Endothelial cell of umbilical vein (primary cell): Measurements from ENCODE around the gene GLIPR1L2. TPM values are rescaled to one million over a fixed set of nuclear protein-coding genes. Genes with fewer than 3 reads are reported as not detected.
"Not testable (repeated sequence)": the region's sequence is repeated elsewhere in the genome, so short reads cannot be mapped to it uniquely, and the experiment has no call there.

ENCODE experiments used
- BruUV-seq: library from RNA; stranded (reverse); fragments of 400-500 nt; replicated peaks from 2 replicates; lab custom pipeline; 2021; lab: Mats Ljungman, UMichigan
- CTCF ChIA-PET: fragments of 300-600, 350-600 bp; sonication (Branson Sonifier 250); formaldehyde crosslinking; loops from one replicate; lab custom pipeline; 2021; ENCODE audit warnings: antibody characterized with exemption, inconsistent platforms; lab: Charles Lee
- POLR2A ChIA-PET: fragments of 300-600, 350-600 bp; sonication (Branson Sonifier 250); formaldehyde crosslinking; loops from one replicate; lab custom pipeline; 2021; ENCODE audit warnings: antibody characterized with exemption, inconsistent platforms; lab: Charles Lee
- DNase-seq: peaks from one replicate; pipeline ENCODE4 v3.0.0-alpha.2; 2011; ENCODE audit warnings: low read depth, low spot score
- FAIRE-seq: peaks from 2 replicates; lab custom pipeline; 2011; peaks lifted over from hg19 to GRCh38; lab: Jason Lieb, UNC
- H2AFZ ChIP-seq: 2 replicates; pipeline ENCODE4 v1.6.0; 2012; ENCODE audit warnings: low read depth, low read length, control low read depth, inconsistent platforms
- H3K27ac ChIP-seq: 2 replicates; pipeline ENCODE4 v1.5.1; 2011; ENCODE audit warnings: low read depth, mild to moderate bottlenecking, control low read depth, low read length, moderate library complexity; ENCODE audit not compliant: insufficient read depth
- H3K27me3 ChIP-seq, 2 experiments: 2 replicates each; pipeline versions ENCODE4 v1.6.0 to v1.6.1; 2011; ENCODE audit warnings: low read length in 2 of 2, mixed read lengths in 1 of 2; ENCODE audit not compliant: control insufficient read depth in 2 of 2, insufficient read depth in 2 of 2
- H3K36me3 ChIP-seq, 2 experiments: 2 replicates in 1 of 2; 3 replicates in 1 of 2; pipeline ENCODE4 v1.5.1; 2011; ENCODE audit warnings: low read length in 2 of 2, mild to moderate bottlenecking in 1 of 2, moderate library complexity in 1 of 2; ENCODE audit not compliant: control insufficient read depth in 2 of 2, insufficient read depth in 2 of 2; ENCODE audit errors: extremely low read depth in 1 of 2
- H3K4me1 ChIP-seq: 3 replicates; pipeline ENCODE4 v1.5.1; 2011; ENCODE audit warnings: mild to moderate bottlenecking, low read length; ENCODE audit not compliant: control insufficient read depth, insufficient read depth; ENCODE audit errors: extremely low read depth
- H3K4me2 ChIP-seq: 2 replicates; pipeline ENCODE4 v1.6.1; 2011; ENCODE audit warnings: low read length, control low read depth, mixed read lengths; ENCODE audit not compliant: insufficient read depth
- H3K4me3 ChIP-seq, 3 experiments: fragments of 200-600 bp in 1 of 3; sonication (generic), shearing (Covaris generic) in 1 of 3; replicated peaks in 1 of 3; 2 replicates each; pipeline ENCODE4 v1.5.1; 2011 to 2016; ENCODE audit warnings: control low read depth in 3 of 3, low read length in 3 of 3, mild to moderate bottlenecking in 2 of 3, inconsistent platforms in 1 of 3, low read depth in 1 of 3, moderate library complexity in 1 of 3; ENCODE audit not compliant: insufficient read depth in 1 of 3
- H3K79me2 ChIP-seq: 2 replicates; pipeline ENCODE4 v1.6.0; 2012; ENCODE audit warnings: low read length, inconsistent platforms; ENCODE audit not compliant: control insufficient read depth, insufficient read depth
- H3K9ac ChIP-seq: replicated peaks from 2 replicates; pipeline ENCODE3; 2011; ENCODE audit warnings: low read length, control low read depth; ENCODE audit not compliant: insufficient read depth; ENCODE audit errors: extremely low read depth
- H3K9me1 ChIP-seq: replicated peaks from 3 replicates; pipeline ENCODE4 v1.6.0; 2011; ENCODE audit warnings: mild to moderate bottlenecking, low read length; ENCODE audit not compliant: control insufficient read depth, insufficient read depth; ENCODE audit errors: extremely low read depth
- H3K9me3 ChIP-seq: replicated peaks from 2 replicates; pipeline ENCODE4 v1.5.1; 2012; ENCODE audit warnings: low read length, inconsistent platforms; ENCODE audit not compliant: control insufficient read depth, insufficient read depth
- H4K20me1 ChIP-seq: replicated peaks from 2 replicates; pipeline ENCODE3; 2011; ENCODE audit warnings: mild to moderate bottlenecking, low read length; ENCODE audit not compliant: control insufficient read depth, insufficient read depth; ENCODE audit errors: extremely low read depth
- CTCF ChIP-seq, 2 donors: IDR thresholded peaks; 1 replicate in 1 of 2; 2 replicates in 1 of 2; pipeline ENCODE4 v1.5.1; 2011; ENCODE audit warnings: low read length in 2 of 2, mild to moderate bottlenecking in 2 of 2, moderate library complexity in 2 of 2, control low read depth in 1 of 2, inconsistent platforms in 1 of 2, low read depth in 1 of 2; ENCODE audit not compliant: insufficient read depth in 1 of 2; ENCODE audit errors: extremely low read depth in 1 of 2
- EZH2 ChIP-seq: IDR thresholded peaks from 2 replicates; pipeline ENCODE4 v1.6.1; 2012; ENCODE audit warnings: borderline replicate concordance, low read depth, mild to moderate bottlenecking, moderate library complexity, low read length, inconsistent platforms; ENCODE audit not compliant: severe bottlenecking
- FOS ChIP-seq: IDR thresholded peaks from 2 replicates; pipeline ENCODE4 v1.6.1; 2011; ENCODE audit warnings: mild to moderate bottlenecking, low read length, moderate library complexity, borderline replicate concordance; ENCODE audit not compliant: insufficient read depth
- GATA2 ChIP-seq: IDR thresholded peaks from 2 replicates; pipeline ENCODE4 v1.7.0; 2011; ENCODE audit warnings: low read depth, mild to moderate bottlenecking, moderate library complexity, mixed read lengths, low read length; ENCODE audit not compliant: insufficient read length, insufficient read depth
- JUN ChIP-seq: IDR thresholded peaks from 2 replicates; pipeline ENCODE4 v1.6.1; 2011; ENCODE audit warnings: borderline replicate concordance, low read depth; ENCODE audit not compliant: insufficient read length, insufficient read depth
- MAX ChIP-seq: IDR thresholded peaks from 2 replicates; pipeline ENCODE4 v1.6.1; 2011; ENCODE audit not compliant: insufficient read depth, insufficient read length
- MYC ChIP-seq: IDR thresholded peaks from one replicate; pipeline ENCODE4 v1.6.1; 2011; ENCODE audit warnings: mild to moderate bottlenecking, low read depth, low read length
- POLR2A ChIP-seq: IDR thresholded peaks from 2 replicates; pipeline ENCODE4 v1.6.1; 2012; ENCODE audit warnings: low read depth, mild to moderate bottlenecking, control low read depth, low read length
- POLR2AphosphoS5 ChIP-seq: IDR thresholded peaks from 2 replicates; pipeline ENCODE4 v1.6.1; 2012; ENCODE audit warnings: low read depth, mild to moderate bottlenecking, control low read depth, low read length, moderate library complexity; ENCODE audit not compliant: insufficient read depth
- dilution Hi-C: fragments of 300-500 bp; cut with MboI; formaldehyde crosslinking; loops from one replicate; pipeline ENCODE4 v1.15.0; 2019; ENCODE audit warnings: low sequenced_read_pairs; ENCODE audit not compliant: extremely low pct_ligation_motif_present
- intact Hi-C: fragments of 100-400 bp; cut with micrococcal nuclease; formaldehyde crosslinking; loops from one replicate; pipeline ENCODE4 v1.10.0; 2022
- polyA plus RNA-seq, 4 experiments: library from polyadenylated mRNA; depleted of rRNA in 3 of 4; stranded (reverse) in 3 of 4; unstranded in 1 of 4; fragments of >200 nt; gene quantifications; 2 replicates each; pipeline versions ENCODE4 v1.2.1 to v1.2.3, GENCODE V29; 2011 to 2012; ENCODE audit warnings: missing spikeins in 1 of 4
- total RNA-seq: library from RNA; stranded (reverse); gene quantifications from 2 replicates; pipeline ENCODE4 v1.2.3, GENCODE V29; 2021

GLIPR1L2 gene
- total and polyA plus RNA-seq, 2 donors (not counting 3 experiments of a cell fraction or from before 2014, with no cell fraction given), result 0.07 TPM; not detected in 1

- TF ChIP-seq JUN (no peak), CTCF (IDR thresholded peaks at IDR 0.05; ENCODE audit: extremely low read depth in 1 of 2, insufficient read depth in 1 of 2, low read depth in 1 of 2, low read length in 2 of 2) (no peak), POLR2A (no peak), MAX (no peak), POLR2AphosphoS5 (no peak), GATA2 (no peak), EZH2 (no peak), FOS (no peak), MYC (no peak)
- BruUV-seq, result no TSS peak
- Histone ChIP-seq H3K9me3 (no peaks in the 10 kb centered on the region), H3K27ac (no peak overlapping the region), H3K4me1 (no peaks in the 10 kb centered on the region), H3K4me3 (no peak overlapping the region), H4K20me1 (no peaks in the 10 kb centered on the region), H3K36me3 (no peaks in the 10 kb centered on the region), H3K9ac (no peak overlapping the region), H3K4me2 (no peak overlapping the region), H3K27me3 (no peaks in the 10 kb centered on the region), H3K9me1 (no peaks in the 10 kb centered on the region), H2AFZ (no peak overlapping the region), H3K79me2 (no peaks in the 10 kb centered on the region)
- FAIRE-seq, result no peak
- dilution Hi-C loops, result no loop called here
- intact Hi-C loops, result no loop called here
- no peak for DNase-seq
- POLR2A ChIA-PET, result no interaction called here
- CTCF ChIA-PET, result no interaction called here
Measured at GRCh38 chr12:75345531-75345930, 45.4 kb upstream of the GLIPR1L2 start.

- H3K4me1 ChIP-seq, H3K9ac ChIP-seq, H3K4me2 ChIP-seq, H3K27me3 ChIP-seq, H2AFZ ChIP-seq, H3K27ac ChIP-seq, H3K79me2 ChIP-seq, H3K36me3 ChIP-seq, H4K20me1 ChIP-seq, H3K9me3 ChIP-seq, H3K4me3 ChIP-seq, intact Hi-C loops, DNase-seq, FAIRE-seq, H3K9me1 ChIP-seq, POLR2A ChIA-PET, BruUV-seq, dilution Hi-C loops: not testable (repeated sequence)
- CTCF ChIA-PET, result interaction anchor here (1.1 to 1.3 kb wide), 2 partner anchors 8 to 10 kb away, joined by 3 read pairs; no protein-coding TSS in a partner anchor
Measured at GRCh38 chr12:75346215-75346614, 44.7 kb upstream of the GLIPR1L2 start.
